BJ (cell line): Measurements from ENCODE around the gene TOMM20. TPM values are rescaled to one million over a fixed set of nuclear protein-coding genes. Genes with fewer than 3 reads are reported as not detected.

Source experiments
- CTCF ChIA-PET: fragments of 350-600 bp; formaldehyde crosslinking; extraction: SDS; loops from one replicate; lab custom pipeline; 2021; ENCODE audit warnings: antibody characterized with exemption, inconsistent platforms; lab: Yijun Ruan, JAX
- POLR2A ChIA-PET: fragments of 300-600 bp; sonication (Branson Sonifier 250); formaldehyde crosslinking; extraction: SDS; loops from one replicate; lab custom pipeline; 2021; ENCODE audit warnings: antibody characterized with exemption; lab: Charles Lee
- DNase-seq: peaks from one replicate; pipeline ENCODE4 v3.0.0-alpha.2; 2011; ENCODE audit warnings: low read depth
- H3K27me3 ChIP-seq: 2 replicates; pipeline ENCODE4 v1.6.0; 2011; ENCODE audit warnings: low read length; ENCODE audit not compliant: control insufficient read depth, insufficient read depth
- H3K36me3 ChIP-seq: 2 replicates; pipeline ENCODE4 v1.5.1; 2011; ENCODE audit warnings: low read length; ENCODE audit not compliant: control insufficient read depth, insufficient read depth
- H3K4me3 ChIP-seq: 2 replicates; pipeline ENCODE4 v1.5.1; 2011; ENCODE audit warnings: low read depth, mild to moderate bottlenecking, control low read depth, low read length
- polyA plus RNA-seq: library from polyadenylated mRNA; depleted of rRNA; stranded (reverse); fragments of >200 nt; gene quantifications from 2 replicates; pipeline ENCODE4 v1.2.3, GENCODE V29; 2011
- TF ChIP-seq, protein P1 (sequence below): IDR thresholded peaks from 2 replicates; pipeline ENCODE4 v1.5.1; 2011; ENCODE audit warnings: low read depth, mild to moderate bottlenecking, control low read depth, inconsistent platforms, low read length, moderate library complexity; ENCODE audit not compliant: insufficient read depth

TOMM20 gene
- polyA plus RNA-seq, 1 experiment: 56.8 TPM

DNA sequence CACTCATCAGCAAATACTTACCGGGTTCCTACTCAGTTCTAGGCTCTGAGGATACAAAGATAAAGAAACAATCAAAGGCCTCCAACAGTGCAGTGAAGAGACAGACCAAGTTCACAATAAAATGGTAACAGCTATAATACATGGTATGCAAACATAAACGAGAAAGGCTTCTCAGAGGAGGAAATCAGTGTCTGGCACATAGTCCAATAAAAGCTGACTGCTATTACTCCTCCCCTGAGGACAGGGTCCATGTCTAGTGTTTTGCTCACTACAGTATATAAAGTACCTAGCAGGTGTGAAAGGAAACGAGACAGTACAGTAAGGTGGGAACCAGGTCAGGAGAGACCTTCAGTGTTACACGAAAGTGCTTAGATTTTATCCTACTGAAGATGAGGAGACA, 28.1 kb upstream of the TOMM20 start:
- peaks cover 7% of the 10 kb centered on the region for H3K36me3 ChIP-seq
- no peaks in the 10 kb centered on the region for H3K27me3 ChIP-seq
- DNase-seq: no peak
- TF ChIP-seq, protein P1, sequence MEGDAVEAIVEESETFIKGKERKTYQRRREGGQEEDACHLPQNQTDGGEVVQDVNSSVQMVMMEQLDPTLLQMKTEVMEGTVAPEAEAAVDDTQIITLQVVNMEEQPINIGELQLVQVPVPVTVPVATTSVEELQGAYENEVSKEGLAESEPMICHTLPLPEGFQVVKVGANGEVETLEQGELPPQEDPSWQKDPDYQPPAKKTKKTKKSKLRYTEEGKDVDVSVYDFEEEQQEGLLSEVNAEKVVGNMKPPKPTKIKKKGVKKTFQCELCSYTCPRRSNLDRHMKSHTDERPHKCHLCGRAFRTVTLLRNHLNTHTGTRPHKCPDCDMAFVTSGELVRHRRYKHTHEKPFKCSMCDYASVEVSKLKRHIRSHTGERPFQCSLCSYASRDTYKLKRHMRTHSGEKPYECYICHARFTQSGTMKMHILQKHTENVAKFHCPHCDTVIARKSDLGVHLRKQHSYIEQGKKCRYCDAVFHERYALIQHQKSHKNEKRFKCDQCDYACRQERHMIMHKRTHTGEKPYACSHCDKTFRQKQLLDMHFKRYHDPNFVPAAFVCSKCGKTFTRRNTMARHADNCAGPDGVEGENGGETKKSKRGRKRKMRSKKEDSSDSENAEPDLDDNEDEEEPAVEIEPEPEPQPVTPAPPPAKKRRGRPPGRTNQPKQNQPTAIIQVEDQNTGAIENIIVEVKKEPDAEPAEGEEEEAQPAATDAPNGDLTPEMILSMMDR: no peak
- POLR2A ChIA-PET: no interaction called here
- no peak overlapping the region for H3K4me3 ChIP-seq
- CTCF ChIA-PET: interaction anchor here (1.0 to 1.1 kb wide), 2 partner anchors 14 to 20 kb away, joined by 3 to 5 read pairs; no protein-coding TSS in a partner anchor

DNA sequence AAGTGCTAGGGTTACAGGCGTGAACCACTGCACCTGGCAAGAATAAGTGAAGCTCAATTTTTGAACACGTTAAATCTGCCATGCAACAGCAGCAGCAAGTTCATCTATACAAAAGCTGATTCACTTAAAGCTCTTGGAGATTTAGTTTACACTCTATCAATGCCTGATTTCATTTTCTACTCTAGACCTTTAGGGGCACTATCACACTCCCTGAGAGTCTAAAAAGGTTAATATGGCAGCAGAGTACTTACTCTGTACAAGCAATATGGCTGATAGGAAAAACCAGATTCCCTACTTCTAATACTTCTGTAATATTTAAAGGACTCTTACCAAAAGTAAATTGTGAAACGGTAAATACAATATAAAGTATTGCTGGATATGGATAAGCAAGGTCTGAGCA, 27.6 kb upstream of the TOMM20 start:
- ChIA-PET POLR2A (no interaction called here), CTCF (interaction anchor here (1.0 to 1.1 kb wide), 2 partner anchors 13 to 20 kb away, joined by 3 to 5 read pairs; no protein-coding TSS in a partner anchor)
- TF ChIP-seq, protein P1: no peak
- H3K27me3 ChIP-seq: no peaks in the 10 kb centered on the region
- H3K36me3 ChIP-seq: peaks cover 7% of the 10 kb centered on the region
- no peak overlapping the region for H3K4me3 ChIP-seq
- no peak for DNase-seq

DNA sequence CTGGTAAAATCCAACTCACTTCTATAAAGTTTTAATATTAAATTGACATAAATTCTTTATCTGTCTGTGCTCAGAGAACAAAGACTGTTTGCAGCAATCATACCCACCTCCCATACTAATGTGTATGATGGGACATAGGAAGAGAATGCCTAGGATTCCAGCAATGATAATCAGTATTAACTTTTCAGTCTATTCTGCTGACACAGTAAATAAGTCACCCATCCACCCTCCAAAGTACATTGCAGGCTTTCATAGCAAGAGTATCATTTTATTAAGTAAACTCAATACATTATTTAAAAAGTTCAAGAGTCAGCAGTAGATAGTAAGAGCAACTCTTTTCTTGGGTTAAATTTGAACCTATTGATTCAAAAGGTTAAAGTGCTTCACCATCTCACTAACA, 23.6 kb upstream of the TOMM20 start:
- H3K36me3 ChIP-seq: peaks cover 5% of the 10 kb centered on the region
- ChIA-PET POLR2A (no interaction called here), CTCF (interaction anchor here (0.6 kb wide), 2 partner anchors 13 to 79 kb away, joined by 3 read pairs; no protein-coding TSS in a partner anchor)
- TF ChIP-seq, protein P1: no peak
- no peak for DNase-seq
- H3K27me3 ChIP-seq: no peaks in the 10 kb centered on the region
- no peak overlapping the region for H3K4me3 ChIP-seq

DNA sequence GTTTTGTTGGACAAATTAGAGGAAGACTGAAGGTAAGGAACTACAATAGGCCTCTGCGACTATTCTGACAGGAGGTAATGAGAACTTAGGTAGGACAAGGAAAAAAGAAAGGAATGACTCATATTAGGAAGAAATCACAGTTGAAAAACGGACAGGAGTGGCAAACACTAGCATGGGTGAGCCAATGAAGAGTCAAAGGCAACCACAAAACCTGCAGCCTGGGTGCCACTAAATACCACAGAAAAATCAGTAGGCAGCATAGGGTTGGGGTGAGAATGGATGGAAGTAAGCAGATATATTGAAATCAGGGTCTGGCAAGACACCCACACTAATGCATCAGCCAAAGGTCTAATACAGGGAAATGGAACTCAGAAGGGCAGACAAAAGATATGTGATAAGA, 22.4 kb upstream of the TOMM20 start:
- CTCF ChIA-PET: no interaction called here
- POLR2A ChIA-PET: no interaction called here
- TF ChIP-seq, protein P1: no peak
- Histone ChIP-seq H3K36me3 (peaks cover 6% of the 10 kb centered on the region), H3K4me3 (no peak overlapping the region), H3K27me3 (no peaks in the 10 kb centered on the region)
- DNase-seq: no peak

DNA sequence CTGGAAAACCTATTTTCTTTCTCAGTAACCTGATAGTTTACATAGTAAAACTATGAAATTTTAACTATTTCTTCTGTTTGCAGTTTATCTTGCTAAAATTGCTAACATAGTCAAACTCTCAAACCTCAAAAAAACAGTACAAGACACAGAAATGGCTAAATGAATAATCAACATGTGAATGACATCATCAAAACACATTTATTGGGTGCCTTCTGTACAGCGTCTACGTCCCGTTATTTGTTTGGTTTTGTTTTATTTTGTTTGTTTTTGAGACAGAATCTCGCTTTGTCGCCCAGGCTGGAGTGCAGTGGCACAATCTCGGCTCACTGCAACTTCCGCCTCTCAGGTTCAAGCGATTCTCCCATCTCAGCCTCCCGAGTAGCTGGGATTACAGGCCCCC, 21.2 kb upstream of the TOMM20 start:
- TF ChIP-seq, protein P1: no peak
- peaks cover 9% of the 10 kb centered on the region for H3K36me3 ChIP-seq
- H3K4me3 ChIP-seq: no peak overlapping the region
- no peaks in the 10 kb centered on the region for H3K27me3 ChIP-seq
- ChIA-PET POLR2A (no interaction called here), CTCF (interaction anchor here (1.2 kb wide), 1 partner anchor 11 kb away, joined by 3 read pairs; the partner anchor contains the start of gene RBM34)
- no peak for DNase-seq
